ENCODE measurements around the gene LINC00237. TPM values are rescaled to one million over a fixed set of nuclear protein-coding genes. Genes with fewer than 3 reads are reported as not detected.

LINC00237 gene
- total and polyA plus RNA-seq, 9 donors = 0.72 TPM; not detected in 8

GRCh38 chr20:21104466-21104761 lies 1.7 kb downstream of the LINC00237 start:
- intact Hi-C loops (cut with DNase I) = no loop called here
- H3K4me3 ChIP-seq = no peak overlapping the region
- H3K36me3 ChIP-seq = no peaks in the 10 kb centered on the region
- H3K27me3 ChIP-seq = peaks cover 4% of the 10 kb centered on the region
- DNase-seq = no peak
- WGBS, 3 donors = 7 to 16% (median 11%) methylated on average over 5 of the region's 5 CpGs
- TF ChIP-seq CTCF (IDR thresholded peaks at IDR 0.05) (no peak), POLR2A (IDR thresholded peaks at IDR 0.05) (no peak), EP300 (IDR thresholded peaks at IDR 0.05) (no peak)
- H3K27ac ChIP-seq = no peak overlapping the region
- peaks cover 3% of the 10 kb centered on the region for H3K4me1 ChIP-seq (ENCODE audit: insufficient read depth)
- no peaks in the 10 kb centered on the region for H3K9me3 ChIP-seq

GRCh38 chr20:21103582-21104465 lies 2.3 kb downstream of the LINC00237 start:
- H3K27ac ChIP-seq = no peak overlapping the region
- peaks cover 3% of the 10 kb centered on the region for H3K4me1 ChIP-seq (ENCODE audit: insufficient read depth)
- DNase-seq = no peak
- H3K36me3 ChIP-seq = no peaks in the 10 kb centered on the region
- 10 to 12% (median 11%) methylated on average over 32 of the region's 32 CpGs for WGBS, 3 donors
- intact Hi-C loops (cut with DNase I) = no loop called here
- H3K4me3 ChIP-seq = no peak overlapping the region
- H3K9me3 ChIP-seq = no peaks in the 10 kb centered on the region
- H3K27me3 ChIP-seq = peaks cover 4% of the 10 kb centered on the region
- TF ChIP-seq CTCF (IDR thresholded peaks at IDR 0.05) (no peak), POLR2A (IDR thresholded peaks at IDR 0.05) (no peak), EP300 (IDR thresholded peaks at IDR 0.05) (no peak)

GRCh38 chr20:21102603-21103311 lies 3.4 kb downstream of the LINC00237 start:
- WGBS, 3 donors = 2 to 4% (median 3%) methylated on average over 30 to 38 of the region's 38 CpGs
- intact Hi-C loops (cut with DNase I) = no loop called here
- Histone ChIP-seq H3K4me1 (ENCODE audit: insufficient read depth) (peaks cover 3% of the 10 kb centered on the region), H3K27ac (no peak overlapping the region), H3K36me3 (no peaks in the 10 kb centered on the region), H3K27me3 (peaks cover 4% of the 10 kb centered on the region), H3K9me3 (no peaks in the 10 kb centered on the region), H3K4me3 (peak overlapping the region; percentile 11)
- TF ChIP-seq EP300 (IDR thresholded peaks at IDR 0.05) (no peak), CTCF (IDR thresholded peaks at IDR 0.05) (no peak), POLR2A (IDR thresholded peaks at IDR 0.05) (no peak)
- DNase-seq = peak in 2 of 5 donors; percentile 22 to 38

- Histone ChIP-seq H3K36me3 (no peaks in the 10 kb centered on the region), H3K27ac (no peak overlapping the region), H3K4me1 (ENCODE audit: insufficient read depth) (peaks cover 3% of the 10 kb centered on the region), H3K9me3 (no peaks in the 10 kb centered on the region), H3K27me3 (peaks cover 4% of the 10 kb centered on the region), H3K4me3 (no peak overlapping the region)
- 4 to 7% (median 6%) methylated on average over 22 to 35 of the region's 35 CpGs for WGBS, 3 donors
- TF ChIP-seq POLR2A (IDR thresholded peaks at IDR 0.05) (no peak), EP300 (IDR thresholded peaks at IDR 0.05) (no peak), CTCF (IDR thresholded peaks at IDR 0.05) (no peak)
- intact Hi-C loops (cut with DNase I) = no loop called here
- peak in 2 of 5 donors; percentile 17 to 38 for DNase-seq
These were observed 4.1 kb downstream of the LINC00237 start for GRCh38 chr20:21101932-21102575.

All from ovary (tissue), 9 donors.